ENCODE results near the gene ALB.

ALB gene

GRCh38 chr4:73432169-73433000 is 28.3 kb downstream of the ALB start:
- DNase-seq (ENCODE audit: low spot score): no peak

DNA sequence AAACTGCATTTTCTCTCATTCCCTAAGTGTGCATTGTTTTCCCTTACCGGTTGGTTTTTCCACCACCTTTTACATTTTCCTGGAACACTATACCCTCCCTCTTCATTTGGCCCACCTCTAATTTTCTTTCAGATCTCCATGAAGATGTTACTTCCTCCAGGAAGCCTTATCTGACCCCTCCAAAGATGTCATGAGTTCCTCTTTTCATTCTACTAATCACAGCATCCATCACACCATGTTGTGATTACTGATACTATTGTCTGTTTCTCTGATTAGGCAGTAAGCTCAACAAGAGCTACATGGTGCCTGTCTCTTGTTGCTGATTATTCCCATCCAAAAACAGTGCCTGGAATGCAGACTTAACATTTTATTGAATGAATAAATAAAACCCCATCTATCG is 29.1 kb downstream of the ALB start:
- DNase-seq (ENCODE audit: low spot score): no peak

DNA sequence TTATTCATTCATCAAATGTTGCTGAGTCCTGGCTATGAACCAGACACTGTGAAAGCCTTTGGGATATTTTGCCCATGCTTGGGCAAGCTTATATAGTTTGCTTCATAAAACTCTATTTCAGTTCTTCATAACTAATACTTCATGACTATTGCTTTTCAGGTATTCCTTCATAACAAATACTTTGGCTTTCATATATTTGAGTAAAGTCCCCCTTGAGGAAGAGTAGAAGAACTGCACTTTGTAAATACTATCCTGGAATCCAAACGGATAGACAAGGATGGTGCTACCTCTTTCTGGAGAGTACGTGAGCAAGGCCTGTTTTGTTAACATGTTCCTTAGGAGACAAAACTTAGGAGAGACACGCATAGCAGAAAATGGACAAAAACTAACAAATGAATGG is 30.2 kb downstream of the ALB start:
- no peak for DNase-seq (ENCODE audit: low spot score)

DNA sequence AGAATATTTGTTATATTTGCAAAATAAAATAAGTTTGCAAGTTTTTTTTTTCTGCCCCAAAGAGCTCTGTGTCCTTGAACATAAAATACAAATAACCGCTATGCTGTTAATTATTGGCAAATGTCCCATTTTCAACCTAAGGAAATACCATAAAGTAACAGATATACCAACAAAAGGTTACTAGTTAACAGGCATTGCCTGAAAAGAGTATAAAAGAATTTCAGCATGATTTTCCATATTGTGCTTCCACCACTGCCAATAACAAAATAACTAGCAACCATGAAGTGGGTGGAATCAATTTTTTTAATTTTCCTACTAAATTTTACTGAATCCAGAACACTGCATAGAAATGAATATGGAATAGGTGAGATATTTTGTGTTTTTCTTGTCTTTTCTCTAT is 31.9 kb downstream of the ALB start, which contains the start of gene AFP:
TSS of gene AFP (plus strand) at position 238 of the 400 bp plus-strand sequence. CDS start at position 280, 42 bp downstream.
- no peak for DNase-seq (ENCODE audit: low spot score)

DNA sequence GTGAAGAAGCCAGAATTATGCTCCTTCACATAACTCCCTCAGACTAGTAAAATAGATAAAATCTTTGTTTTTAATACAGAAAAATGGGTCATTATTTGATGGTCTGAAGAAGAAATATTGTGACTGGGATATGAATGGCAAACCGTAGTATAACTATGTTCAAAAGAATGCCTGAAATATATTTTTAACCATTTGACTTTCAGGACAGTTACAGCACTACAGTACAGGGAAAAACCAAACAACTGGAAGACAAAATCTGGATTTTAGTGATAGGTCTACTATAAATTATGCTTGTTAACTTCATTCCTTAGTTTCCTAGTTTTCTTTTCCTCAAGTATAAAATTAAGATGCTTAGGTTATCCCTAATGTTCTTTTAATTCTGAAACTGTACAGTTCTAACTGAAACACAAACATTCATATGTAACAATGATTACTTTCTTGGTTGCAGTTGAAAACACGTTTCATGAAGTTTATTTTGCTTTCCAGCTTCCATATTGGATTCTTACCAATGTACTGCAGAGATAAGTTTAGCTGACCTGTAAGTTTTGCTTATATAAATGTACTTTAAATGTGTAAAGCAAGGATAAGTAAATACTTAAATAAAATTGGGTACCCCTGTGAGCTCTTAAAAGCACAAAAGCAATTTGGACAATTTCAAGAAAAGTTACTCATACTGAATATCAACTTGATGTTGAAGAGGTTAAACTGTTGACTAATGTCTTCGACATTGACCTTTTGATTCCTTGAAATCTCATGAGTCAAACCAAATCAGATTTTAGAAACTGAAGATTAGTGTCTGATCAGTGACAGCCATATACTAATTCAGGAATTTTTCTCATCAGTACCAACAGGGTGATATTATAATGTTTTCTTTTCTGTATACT is 32.8 kb downstream of the ALB start:
- DNase-seq (ENCODE audit: low spot score): no peak

GRCh38 chr4:73437558-73437956 is 33.5 kb downstream of the ALB start:
- DNase-seq (ENCODE audit: low spot score): no peak

DNA sequence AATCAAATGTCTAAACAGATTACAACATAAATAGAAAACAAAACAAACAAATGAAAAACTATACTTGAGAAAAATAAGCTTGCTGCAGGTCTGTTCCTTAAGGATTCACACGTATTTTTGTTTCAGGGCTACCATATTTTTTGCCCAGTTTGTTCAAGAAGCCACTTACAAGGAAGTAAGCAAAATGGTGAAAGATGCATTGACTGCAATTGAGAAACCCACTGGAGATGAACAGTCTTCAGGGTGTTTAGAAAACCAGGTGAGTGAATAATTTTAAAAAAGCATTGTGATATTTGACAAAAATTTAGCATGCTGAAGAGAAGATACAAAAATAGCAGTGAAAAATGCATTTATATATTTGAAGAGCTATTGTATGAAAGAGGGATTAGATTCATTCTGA is 34.0 kb downstream of the ALB start:
- DNase-seq (ENCODE audit: low spot score): no peak

- no peak for DNase-seq (ENCODE audit: low spot score)
Measured at GRCh38 chr4:73438582-73439215, 34.6 kb downstream of the ALB start.

- DNase-seq (ENCODE audit: low spot score): no peak
Measured at GRCh38 chr4:73439445-73439844, 35.4 kb downstream of the ALB start.

DNA sequence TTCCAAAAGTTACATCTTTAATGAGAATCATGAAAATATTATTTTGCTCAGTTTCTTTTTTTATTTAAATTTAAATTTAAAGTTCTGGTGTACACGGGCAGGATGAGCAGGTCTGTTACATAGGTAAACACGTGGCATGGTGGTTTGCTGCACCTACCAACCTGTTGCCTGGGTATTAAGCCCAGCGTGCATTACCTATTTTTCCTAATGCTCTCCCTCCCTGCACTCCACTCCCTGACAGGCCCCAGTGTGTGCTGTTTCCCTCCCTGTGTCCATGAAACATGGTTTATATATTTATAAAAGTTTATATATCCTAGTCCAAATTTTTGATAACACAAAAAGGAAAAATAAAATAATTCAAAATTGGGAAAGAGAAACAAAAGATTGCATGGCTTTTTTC is 35.9 kb downstream of the ALB start:
- no peak for DNase-seq (ENCODE audit: low spot score)

DNA sequence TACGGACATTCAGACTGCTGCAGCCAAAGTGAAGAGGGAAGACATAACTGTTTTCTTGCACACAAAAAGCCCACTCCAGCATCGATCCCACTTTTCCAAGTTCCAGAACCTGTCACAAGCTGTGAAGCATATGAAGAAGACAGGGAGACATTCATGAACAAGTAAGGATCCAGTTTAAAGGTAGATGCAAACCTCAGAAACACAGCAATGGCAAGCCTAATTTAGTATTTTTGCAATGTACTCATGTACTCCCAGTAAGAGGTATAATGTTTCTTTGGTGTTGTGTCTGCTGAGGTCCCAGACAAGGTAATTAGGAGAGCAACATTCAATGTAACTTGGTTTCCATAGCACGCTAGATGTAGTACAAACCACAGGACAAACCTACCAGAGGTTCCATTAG is 36.6 kb downstream of the ALB start:
- no peak for DNase-seq (ENCODE audit: low spot score)

DNA sequence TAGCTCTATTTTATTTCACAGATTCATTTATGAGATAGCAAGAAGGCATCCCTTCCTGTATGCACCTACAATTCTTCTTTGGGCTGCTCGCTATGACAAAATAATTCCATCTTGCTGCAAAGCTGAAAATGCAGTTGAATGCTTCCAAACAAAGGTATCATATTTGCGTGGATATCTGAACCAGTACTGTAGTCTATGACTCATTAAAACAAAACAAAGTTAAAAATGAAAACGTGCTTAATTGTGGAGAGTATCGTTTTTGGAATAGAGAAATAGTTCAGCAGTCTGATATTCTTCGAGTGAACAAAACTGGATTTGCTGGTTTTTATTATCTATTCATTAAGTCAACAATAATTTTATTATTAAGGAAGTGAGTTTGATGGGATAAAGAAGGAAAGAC is 38.2 kb downstream of the ALB start:
- DNase-seq (ENCODE audit: low spot score): no peak

DNA sequence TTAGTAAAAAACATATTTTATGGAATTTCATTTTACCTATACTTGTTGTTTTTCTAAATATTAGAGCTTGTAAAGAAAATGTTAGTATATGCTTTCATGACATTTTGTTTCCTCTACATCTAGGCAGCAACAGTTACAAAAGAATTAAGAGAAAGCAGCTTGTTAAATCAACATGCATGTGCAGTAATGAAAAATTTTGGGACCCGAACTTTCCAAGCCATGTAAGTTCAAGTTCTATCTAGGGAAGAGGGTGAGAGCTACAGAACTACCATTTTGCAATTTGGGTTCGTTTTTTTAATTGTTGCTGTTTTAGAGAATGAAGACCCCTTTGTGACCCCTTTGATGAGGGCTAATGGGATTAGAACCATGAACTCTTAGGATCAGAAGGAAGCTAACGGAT is 39.1 kb downstream of the ALB start:
- DNase-seq (ENCODE audit: low spot score): no peak

GRCh38 chr4:73445383-73446335 is 41.6 kb downstream of the ALB start:
- DNase-seq (ENCODE audit: low spot score): no peak

DNA sequence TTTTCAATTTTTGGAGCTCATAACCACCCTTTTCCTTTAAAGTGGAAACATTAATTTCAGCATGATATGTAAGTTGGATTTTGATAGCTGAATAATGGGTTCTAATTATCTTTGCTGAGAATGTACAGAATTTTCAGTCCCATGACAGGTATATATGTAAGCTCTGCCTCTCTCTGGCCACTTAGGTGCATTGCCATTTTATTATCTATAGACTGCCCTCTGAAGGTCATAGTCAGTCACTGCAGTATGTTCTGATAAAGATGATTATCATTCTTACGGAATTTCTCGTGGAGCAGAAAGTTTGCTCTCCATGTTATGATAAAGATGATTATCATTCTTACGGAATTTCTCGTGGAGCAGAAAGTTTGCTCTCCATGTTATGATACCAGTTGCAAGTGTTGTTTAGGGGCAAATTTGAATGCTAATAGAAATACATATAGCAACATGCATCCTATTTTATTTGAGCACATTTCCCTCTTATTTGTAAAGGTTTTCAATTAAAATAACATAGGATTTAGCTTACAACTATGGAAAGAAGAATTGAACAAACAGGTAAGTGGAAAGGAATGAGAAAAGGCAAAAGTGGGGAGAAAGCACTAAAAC is 42.4 kb downstream of the ALB start:
- peak; percentile 28 for DNase-seq (ENCODE audit: low spot score)

DNA sequence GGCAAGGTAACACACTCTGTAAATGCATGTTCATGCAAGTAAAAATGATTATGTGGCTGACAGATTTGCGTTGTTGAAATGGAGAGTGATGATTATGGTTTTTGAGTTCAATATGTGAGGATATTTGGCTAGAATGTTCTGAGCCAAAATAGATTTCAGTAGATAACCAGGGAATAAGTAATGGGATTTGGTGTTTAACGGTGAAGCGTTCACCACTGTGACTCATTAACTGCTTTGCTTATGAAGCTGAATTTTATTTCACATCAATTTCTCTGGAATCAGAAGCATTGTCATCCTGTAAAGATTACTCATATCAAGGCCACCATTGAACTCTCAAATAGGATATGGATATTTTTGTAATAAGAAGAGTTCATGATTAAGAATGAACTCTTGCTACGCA is 43.6 kb downstream of the ALB start:
- DNase-seq (ENCODE audit: low spot score): no peak

GRCh38 chr4:73448448-73449203 is 44.5 kb downstream of the ALB start:
- no peak for DNase-seq (ENCODE audit: low spot score)

GRCh38 chr4:73450398-73451004 is 46.4 kb downstream of the ALB start:
- no peak for DNase-seq (ENCODE audit: low spot score)

GRCh38 chr4:73451404-73451803 is 47.3 kb downstream of the ALB start:
- DNase-seq (ENCODE audit: low spot score): no peak
